ENCODE results near the gene ADGRA1.

Gene ADGRA1

DNA sequence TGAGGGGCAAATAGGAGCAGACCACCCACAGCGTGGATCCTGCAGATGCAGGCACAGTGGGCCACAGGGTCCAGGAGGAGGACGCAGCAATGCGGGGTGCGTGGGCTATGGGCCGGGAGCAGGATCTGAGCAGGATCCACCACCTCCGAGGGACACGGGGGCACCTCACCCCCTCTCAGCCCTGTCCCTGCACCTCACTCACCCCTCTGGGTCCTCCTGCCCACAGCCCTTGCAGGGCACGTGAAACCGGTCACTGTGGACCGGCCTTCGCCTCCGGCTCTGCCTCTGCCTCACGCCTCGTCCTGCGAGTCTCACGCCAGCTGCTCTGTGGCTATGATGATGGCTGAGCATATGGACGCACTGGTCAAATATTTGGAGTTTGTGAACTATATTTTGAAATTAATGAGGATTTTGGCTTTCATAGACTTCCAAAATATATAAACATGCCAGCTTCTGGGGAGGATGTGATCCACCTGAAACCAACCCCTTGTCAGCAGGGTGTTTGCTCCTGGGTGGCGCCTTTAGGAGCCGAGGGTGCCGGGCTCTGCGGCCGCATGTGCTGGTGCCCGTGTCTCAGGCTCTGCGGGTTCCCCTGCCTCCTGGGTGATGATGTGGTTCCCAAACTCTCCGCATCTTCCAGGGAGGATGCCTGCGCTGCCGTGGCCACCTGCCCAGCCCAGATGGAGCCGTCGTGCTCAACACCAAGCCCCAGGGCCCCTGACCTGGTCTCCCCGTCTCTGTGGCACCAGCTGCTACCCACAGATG is 11.3 kb upstream of the ADGRA1 start:
- no peak for DNase-seq (ENCODE audit: low spot score)

DNA sequence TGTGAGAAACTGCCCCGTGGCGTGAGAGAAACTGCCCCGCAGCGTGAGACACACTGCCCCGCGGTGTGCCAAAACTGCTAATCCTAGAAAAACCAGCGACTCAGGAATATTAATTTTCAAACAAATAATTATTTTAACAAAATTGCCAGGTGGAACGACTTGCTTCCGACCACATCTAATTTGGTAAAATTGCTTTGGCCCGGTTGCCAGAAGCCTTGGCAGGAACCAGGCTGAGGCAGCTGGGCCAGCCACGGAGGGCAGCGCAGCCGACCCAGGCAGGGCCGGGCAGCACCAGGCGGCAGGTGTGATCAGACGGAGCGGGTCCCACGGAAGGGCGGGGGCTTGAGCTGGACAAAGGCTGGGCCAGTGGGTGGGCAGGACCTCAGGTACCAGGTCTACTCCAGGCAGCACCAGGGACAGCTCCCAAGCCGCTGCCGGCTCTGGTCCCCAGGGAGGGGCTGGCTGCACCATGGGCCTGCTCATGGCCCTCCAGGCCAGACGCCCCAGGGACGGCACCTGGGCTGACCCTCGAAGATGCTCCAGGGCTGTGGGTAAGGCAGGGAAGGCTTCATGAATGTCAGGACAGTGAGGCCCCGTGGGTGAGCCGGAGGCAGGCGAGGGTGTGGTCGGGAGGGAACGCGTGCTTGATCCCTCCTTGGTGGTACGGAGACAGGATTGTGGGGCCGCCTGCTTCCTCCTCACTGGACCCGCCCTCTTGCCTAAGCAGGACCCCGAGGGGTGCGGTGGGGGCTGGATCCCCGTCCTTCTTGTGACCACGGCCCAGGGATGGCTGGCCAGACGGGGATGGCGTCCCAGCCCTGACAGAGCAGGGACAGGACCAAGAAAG is 7.7 kb upstream of the ADGRA1 start:
- no peak for DNase-seq (ENCODE audit: low spot score)

DNA sequence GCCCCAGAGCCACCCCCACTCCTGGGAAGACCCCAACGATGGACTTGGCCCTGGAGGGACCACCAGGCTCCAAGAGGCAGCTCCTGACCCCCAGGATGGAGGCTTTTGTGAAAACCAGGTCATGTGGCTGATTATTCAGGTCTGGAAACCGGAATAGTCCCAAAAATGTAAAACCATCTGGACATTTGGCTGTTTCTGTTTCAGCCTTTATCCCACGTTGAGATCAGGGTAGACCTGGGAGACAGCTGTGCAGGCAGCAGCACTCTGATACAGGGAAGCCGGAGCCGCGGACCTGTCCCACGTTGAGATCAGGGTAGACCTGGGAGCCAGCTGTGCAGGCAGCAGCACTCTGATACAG is 7.1 kb upstream of the ADGRA1 start:
- DNase-seq (ENCODE audit: low spot score) = no peak

DNA sequence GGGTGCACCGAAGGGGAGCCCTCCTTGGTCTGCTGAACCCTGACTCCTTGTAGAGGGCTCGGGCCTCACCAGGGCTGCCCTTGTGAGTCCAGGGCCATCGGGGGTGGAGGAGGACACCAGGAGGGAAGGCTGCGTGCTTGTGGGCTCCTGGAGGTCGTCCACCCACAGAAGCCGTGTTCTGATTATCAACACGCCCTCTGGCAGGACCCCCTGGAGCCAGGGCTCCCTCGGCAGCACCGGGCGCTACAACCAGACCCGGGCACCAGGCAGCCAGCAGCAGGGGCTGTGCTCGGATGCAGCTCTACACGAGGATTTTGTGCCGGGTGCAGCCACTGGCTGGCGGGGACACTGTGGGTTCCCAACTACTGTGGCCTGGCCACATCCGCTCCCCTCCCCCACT is 6.1 kb upstream of the ADGRA1 start:
- no peak for DNase-seq (ENCODE audit: low spot score)

DNA sequence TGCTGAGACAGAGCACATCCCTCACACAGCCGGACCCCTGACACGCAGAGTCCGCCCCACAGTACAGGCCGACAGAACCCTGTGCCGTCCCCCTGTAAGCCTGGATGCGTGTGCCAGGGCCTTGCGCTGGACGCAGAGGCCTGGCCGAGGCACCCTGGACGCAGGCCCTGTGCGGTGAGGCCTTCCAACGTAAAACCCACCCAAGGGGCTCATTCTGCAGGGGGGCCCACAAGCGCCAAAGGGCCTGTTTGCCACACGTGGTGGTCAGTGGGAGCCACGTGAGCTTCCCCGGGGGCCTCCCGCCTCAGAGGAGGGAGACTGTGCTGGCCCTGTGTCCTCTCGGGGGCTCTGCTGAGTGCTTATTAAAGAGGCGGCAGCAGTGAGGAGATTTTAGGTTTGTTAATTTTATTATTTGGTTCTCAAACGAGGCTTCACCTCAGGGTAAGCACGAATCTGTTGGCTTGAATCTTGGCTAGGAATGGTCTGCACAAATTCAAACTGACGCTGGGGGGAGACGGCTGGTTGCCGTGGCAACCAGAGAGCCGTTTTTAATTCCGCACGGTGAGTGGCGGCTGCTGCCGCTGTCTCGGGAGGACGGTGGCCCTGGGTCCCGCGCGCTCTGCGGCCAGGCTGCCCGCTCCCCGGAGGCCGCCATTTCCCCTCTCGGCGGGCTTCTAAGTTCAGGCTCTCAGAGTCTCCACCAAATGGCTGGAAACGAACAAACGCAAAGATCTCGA is 4.9 kb upstream of the ADGRA1 start:
- no peak for DNase-seq (ENCODE audit: low spot score)

DNA sequence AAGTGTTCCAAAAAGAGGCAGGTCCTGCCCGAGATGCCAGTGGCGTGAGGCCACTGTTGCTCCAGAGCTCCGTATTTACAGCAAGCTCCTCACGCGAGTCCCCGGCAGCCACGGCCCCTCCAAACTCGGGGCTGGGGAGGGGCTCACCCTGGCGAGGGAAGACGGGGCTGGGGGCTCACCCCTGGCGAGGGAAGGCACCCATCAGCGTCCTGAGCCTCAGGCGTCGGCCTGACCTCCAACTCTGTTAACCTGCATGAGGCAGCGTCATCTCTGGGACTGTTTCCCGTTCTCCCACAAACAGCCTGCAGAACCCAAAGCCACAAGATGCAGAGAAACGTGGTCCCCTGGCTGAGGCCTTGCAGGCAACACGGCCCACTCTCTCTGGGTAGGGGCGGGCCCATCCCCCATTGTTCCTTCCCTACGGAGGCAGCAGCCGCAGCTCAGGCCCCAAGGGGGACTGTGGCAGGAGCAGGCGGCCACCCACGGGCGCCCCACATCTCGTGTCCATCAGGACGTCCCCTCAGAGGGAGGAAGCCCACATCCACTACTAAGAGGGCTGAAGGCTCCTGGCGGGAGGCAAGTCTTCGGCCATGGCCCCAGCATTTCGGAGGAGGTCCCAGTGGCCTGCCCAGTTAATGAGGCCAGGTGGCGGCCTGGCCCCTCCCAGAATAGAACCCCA is 4.2 kb upstream of the ADGRA1 start:
- DNase-seq (ENCODE audit: low spot score) = no peak

DNA sequence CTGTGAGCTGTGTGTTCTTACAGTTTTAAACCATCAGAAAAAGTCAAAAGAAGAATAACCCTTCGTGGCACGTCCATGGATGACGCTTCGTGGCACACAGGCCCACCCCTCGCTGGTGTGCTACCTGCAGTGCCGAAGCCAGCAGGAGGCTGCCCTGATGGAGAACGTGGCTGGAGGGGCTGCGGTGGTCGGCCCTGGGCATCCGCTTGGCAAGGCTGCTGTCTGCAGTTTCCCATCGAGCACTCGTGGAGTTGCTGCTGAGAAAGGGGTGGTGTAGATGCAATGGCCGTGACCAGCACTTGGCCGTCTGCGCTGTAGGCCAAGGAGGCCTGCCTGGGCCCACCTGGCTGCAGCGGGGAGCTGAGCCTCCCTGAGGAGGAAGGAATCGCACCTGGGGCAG is 3.2 kb upstream of the ADGRA1 start:
- no peak for DNase-seq (ENCODE audit: low spot score)

DNA sequence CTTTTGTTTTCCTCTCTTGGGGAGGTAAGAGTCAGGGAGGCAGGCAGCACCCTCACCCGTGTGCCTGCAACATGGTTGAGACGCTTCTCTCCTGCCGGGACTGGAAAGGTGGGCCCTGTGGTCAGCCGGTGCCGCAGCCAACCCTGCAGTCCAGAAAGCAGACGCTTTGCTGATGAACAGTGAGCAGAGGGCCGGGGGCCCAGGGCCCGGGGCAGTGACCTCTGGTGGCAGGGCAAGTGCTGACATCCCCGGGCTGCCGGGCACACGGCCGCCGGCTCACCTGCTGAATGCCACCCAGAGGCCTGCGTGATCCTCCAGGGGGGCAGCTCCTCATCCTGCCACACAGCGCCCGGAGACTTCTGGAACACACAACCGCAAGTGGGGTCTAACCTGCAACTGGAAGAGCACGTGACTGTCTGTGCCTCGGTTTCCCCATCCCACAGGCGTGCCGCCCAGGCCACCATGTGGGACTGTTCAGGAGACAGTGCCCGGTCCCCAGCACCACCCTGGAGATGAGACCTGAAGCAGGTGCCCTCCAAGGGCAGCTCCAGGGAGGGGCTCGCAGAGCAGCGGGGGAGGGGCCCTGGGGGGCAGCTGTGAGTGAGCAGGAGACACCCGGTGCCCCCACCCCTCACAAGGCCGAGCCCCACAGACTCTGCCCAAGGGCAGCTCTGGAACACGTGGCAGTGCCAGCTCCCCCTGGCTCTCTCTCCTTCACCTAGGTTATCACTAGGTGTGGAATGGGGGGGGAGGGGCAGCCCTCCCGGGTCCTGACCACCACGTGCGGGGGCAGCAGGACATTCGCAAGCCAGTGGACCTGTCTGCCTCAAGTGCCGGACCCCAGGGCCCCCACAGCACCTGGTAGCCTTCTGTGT is 2.2 kb upstream of the ADGRA1 start:
- no peak for DNase-seq (ENCODE audit: low spot score)

DNA sequence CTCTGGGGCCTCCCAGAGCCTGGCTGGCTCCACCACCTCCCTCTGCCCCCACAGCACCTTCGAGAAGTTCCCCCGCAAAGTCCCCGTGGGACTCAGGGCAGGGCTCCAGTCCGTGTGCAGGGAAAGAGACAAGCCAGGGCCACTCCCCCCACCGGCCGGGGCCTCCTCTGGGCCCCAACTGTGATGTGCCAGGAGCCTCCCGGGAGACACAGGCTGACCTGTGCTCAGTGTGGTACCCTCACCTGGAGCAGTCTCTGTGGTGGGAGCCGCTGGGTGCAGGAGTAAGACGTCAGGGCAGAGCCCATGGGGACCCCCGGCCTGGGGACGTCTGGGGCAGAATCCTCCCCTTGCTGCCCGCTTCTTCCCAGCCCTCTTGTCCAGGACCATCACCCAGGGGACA is 1.5 kb upstream of the ADGRA1 start:
- DNase-seq (ENCODE audit: low spot score) = no peak

DNA sequence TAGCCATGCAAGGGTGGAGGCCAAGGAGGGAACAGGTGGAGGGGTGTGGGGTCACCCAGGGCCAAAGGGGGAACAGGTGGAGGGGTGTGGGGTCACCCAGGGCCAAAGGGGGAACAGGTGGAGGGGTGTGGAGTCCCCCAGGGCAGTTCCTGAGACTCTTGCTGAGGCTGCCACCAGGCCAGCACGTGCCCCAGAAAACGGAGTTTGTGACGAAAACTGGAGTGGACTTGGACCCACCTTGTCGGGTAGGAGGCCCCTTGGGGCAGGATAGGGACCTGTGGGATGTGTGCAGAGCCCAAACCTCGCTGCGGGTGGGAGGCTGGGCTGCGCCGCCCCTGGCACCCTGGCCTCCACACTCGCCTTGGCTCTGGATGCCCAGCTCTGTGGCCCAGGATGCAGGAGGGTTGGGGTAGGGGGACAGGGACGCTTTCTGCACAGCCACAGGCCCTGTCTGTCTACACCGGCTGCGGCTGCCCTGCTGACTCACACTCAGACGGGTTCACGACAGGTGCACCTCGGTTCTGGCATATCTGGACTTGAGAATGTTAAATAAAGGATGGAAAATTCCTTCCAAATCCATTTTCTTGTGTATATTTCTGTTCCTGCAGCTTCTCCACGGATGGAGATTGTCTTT is 562 bp upstream of the ADGRA1 start:
- no peak for DNase-seq (ENCODE audit: low spot score)

DNA sequence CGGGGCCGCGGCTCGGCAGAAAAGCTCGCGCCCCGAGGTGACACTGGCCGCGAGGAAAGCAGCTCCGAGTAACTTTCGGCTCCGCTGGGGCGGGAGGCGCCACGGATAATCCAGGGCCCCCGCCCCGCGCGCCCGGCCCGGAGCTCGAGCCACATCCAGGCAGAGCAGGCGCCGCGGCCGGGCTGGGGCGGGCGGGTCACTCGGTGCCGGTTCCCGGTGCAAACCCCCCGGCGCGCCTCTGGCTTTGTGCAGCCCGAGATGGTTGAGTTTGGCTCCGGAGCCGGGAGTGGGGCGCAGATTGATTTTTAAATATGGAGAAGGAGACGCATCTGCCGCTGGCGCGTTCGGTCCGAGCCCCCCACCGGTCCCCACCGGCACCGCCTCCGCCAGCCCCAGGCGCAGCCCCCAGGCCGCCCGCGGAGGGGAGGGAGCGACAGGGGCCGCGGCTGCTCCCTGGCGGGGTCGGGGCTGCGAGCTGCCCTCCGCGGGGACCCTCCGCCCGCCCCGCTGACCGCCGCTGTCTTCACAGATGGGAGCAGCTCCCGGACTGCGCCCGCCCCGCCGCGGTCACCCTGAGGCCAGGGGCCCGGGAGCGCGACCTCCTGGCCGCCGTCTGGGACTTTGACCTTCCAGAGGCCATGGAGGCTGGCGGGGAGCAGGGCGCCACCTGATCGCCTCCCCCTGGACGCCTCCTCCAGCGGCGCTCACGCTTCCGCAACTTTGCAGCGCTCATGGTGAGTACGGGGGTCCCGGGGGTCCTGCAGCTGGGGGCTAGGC is 643 bp downstream of the ADGRA1 start:
- DNase-seq (ENCODE audit: low spot score) = no peak

DNA sequence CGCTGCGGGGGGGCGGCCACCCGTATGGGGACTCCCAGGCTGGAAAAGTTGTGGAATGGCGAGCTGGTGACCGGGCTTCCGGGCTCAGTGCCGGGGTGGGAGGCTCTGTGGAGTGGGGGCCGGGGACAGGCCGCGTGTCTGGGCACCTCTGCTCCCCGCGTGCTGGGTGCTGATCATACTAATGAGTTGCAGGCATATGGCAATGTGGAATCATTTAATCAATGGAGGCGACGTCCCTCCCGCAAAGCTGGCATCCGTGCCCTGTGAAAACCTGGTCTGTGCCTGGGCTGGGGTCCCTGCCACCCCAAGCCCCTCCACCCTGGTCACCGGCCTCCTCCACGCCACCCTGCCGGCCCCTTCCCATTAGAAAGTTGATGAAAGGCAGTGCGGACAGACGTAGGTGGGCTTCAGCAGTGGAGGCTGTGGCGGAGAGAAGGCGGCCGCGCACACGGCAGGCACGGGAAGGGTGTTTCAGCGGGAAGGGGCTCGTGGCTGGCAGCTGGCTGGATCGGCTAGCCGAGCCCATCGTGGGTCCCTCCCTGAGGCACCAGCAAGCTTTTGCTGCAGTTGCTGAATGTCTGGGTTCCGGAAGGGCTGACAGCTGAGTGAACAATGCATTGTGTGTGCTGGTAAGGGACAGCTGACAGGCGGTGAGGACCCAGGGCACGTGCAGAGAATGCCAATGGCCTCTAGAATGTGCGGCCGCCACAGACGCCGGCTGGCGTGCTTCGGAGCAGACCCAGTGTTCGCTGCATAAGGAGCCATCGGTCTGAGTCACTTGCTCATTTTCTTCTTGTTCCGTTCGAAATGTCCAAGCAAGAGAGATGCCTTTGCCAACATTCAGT is 1.5 kb downstream of the ADGRA1 start:
- peak; percentile 92 for DNase-seq (ENCODE audit: low spot score)

DNA sequence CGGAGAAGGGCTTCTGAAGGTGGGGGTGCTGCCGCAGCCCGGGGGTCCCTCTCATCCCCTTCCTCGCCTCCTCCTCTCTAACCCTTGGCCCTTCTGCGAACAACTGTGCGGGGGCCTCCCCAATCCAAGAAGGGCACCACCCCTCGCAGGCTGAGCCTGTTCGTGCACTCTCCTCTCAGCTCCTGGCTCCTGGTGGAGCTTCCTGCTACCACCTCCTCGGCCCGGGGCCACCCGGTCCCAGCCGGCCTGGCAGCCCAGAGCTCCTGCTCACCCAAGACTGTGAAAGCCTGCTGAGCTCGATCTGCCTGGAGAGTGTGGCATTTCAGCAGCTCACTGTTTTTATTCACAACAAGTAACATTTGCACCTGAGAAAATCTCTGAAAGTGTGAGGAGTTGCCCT is 2.4 kb downstream of the ADGRA1 start:
- no peak for DNase-seq (ENCODE audit: low spot score)

DNA sequence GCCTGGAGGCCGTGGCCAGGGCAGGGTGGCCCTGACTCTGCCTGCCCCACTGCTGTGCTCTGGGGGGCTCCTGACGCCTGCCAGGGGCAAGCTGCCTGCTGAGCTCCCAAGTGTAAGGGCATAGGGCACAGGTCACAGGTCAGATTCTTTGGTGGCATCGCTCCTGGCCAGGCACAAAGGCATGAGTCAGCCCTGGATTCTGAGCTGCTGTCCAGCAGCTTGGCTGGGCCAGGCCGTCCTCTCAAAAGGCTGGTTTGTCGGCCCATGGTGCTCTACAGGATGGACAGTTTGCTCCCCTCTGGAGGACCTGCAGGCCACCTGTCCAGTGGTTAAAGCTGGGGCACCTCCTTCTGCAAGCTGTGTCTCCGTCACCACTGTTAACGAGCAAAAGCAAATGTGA is 2.9 kb downstream of the ADGRA1 start:
- DNase-seq (ENCODE audit: low spot score) = no peak

DNA sequence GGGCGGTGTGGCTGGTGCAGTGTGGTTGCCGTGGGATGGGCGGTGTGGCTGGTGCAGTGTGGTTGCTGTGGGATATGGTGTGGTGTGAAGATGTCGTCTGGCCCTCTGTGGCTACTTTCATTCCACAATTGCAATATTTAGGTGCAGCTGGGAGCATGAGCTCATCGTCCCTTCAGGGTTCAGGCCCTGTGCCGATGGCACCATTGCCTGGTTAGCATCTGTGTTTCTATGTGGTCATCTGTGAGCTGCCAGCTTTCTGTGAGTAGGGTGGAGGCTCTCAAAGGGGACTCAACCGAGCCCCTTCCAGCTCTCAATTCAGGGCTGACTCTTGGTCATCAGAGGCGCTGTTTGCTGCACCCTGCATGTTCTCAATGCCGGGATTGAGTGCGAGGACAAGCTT is 3.6 kb downstream of the ADGRA1 start:
- DNase-seq (ENCODE audit: low spot score) = peak; percentile 37

DNA sequence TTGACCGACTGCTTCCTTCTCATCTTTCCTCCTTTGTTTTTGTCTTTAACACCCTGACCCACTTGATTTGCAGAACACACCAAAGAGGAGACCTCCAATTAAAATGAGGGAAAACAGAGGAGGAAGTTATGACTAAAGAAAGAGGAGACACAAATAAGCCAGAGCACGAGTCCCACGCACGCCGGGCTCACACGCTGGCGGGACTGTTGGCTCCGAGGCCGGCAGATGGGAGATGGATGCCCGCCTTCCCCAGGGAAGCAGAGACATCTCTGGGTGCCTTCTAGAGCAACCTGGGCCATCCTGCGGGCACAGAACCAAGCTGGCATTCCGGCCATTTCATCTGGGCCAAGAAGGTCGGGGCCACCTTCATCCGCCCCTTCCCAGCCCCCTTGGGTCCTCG is 5.6 kb downstream of the ADGRA1 start:
- DNase-seq (ENCODE audit: low spot score) = no peak

DNA sequence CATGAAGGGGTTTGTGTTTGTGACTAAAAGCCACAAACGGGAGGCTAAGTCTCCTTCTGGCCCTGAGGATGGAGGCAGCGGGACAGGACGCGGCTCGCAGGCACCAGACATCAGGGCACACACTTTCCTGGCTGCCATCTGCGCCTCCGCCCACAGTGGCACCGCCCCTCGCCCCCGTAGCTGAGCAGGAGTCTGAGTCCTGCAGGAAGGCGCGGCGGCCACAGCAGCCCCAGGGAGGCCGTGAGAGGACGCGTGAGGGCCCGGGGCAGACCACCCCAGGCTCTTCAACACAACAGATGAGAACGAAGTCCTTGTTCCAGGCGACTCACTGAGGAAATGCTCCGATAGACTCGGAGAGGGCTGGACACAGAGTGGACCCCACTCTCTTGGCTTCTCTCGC is 6.6 kb downstream of the ADGRA1 start:
- DNase-seq (ENCODE audit: low spot score) = no peak

DNA sequence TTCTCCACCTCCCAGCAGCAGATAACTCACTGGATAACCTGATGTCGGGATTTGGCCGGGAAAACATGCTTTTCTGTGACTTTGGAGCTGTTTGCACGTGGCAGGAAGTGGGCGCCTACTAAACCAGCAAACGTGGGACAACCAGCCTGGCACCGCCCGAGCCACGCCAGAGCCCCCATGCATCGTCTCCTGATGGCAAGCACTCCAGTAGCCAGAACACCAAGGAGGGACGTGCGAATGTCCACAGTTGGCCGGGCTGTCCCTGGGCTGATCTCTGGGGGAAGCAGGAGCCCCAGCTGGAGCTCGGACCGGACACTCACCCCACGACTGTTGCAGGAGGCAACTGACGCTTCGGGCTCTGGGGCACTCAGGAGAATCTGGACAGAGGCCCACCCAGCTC is 7.1 kb downstream of the ADGRA1 start:
- no peak for DNase-seq (ENCODE audit: low spot score)

DNA sequence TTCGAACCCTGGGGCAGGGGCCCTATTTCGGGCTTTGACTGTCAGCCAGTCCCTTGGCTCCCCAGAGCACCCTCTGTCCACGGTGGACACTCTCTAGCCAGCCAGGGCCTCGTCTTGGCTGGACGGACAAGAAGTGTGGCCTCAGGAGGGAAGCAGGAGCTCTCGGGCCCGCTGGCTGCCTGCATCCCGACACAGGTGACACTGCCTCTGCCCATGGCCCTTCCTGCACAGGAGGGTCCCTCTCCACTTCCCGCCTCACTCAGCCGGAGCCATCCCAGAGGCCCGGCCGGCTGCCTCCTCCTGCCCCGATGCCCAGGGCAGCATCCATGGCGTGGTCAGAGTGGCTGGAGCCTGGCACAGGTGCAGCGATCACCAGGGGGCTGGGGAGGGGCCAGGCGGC is 7.9 kb downstream of the ADGRA1 start:
- no peak for DNase-seq (ENCODE audit: low spot score)

Data from putamen (tissue), 1 donor.